GM19035 (cell line): Measurements from ENCODE around the gene CALN1.

Source experiments
- ATAC-seq: cut with Tn5 transposase; IDR thresholded peaks from one replicate; pipeline ENCODE4 v1.9.1; 2021; ENCODE audit not compliant: unreplicated experiment

Gene CALN1

DNA sequence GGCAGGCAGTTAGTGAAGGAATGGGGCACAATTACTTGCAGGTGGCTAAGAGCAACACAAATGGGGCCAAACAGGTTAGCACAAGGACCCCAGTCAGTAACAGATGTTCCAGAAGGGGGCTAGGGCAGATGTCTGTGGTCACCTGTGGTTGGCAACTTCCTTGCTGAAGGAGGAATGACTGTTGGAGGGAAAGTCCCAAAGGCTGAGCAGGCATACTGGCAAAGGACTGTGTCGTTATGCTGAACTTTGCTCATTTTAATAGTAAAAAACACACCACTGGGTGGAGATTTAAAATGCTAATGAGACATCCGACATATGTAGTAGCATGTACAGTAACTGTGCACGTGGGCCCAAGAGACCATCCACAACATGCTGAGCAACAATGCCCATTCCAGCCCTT lies 511.6 kb downstream of the CALN1 start:
- no peak for ATAC-seq

DNA sequence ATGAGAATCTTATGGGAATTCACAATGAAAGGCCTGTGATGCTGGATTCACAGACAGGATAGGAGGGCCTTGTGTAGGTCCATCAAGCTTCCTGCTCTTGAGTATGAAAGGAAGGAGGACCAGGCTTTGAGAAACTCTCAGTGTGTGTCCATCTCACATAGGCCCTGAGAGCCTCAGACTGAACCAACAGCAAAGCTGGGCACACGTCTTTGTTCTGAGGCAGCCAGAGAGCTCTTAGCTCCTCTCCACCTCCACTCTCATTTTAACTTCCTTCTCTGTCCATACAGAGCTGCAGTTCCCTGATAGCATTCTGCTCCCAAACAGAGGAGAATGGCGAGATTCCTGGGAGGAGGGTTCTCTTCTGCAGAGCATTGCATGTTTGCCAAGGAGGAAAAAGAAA lies 515.6 kb downstream of the CALN1 start:
- ATAC-seq = no peak

- ATAC-seq = no peak
Measured at GRCh38 chr7:71886046-71886445, 526.1 kb downstream of the CALN1 start.

DNA sequence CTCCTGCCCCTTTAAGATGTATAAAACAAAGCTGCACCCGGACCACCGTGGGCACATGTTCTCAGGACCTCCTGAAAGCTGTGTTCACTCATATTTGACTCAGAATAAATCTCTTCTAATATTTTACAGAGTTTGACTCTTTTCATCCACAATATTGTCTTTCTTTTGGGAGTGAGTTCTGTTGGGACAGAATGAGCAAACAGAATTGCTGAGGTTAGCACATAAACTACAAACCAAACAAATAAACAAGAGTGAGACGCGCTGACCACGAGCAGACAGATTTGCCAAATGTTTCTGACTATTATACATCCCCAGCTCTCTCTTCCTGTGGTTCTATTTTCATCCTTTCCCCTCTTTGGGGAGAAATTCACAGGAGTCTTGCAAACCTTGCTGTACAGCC lies 526.7 kb downstream of the CALN1 start:
- ATAC-seq = no peak

GRCh38 chr7:71883415-71883814 lies 528.7 kb downstream of the CALN1 start:
- no peak for ATAC-seq

DNA sequence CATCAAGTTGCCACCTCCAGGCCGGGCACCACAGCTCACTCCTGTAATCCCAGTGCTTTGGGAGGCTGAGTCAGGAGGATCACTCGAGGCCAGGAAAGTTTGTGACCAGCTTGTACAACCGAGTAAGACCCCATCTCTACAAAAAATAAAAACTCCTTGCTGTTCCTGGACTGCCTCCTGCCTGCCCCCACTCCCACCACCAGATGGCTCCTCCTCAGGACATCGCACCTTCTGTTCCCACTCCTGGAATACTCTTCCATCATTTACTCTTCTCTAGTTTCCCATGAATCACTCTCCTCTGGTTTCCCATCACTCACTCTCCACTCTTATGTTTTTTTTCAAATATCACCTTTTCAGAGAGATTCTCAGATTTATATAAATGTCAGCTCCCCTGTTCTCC lies 540.7 kb downstream of the CALN1 start:
- ATAC-seq = no peak

DNA sequence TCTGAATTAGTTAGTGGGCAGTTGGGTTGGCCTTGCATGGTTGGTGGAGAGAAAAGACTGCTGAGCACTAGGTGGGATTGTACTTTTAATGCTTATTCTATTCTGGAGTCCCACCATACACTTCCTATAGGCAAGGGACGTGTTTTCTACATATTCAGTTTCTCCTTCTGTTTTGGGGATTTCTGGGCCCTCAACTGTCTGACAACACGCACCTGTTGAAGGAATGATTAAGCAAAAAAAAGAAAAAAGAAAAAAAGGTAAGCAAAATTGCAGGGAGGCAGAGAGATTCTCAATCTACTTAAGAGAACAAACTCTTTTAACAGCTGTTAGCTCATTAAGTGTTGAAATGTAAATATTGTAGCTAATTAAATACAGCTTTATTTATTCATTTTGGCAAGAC lies 541.3 kb downstream of the CALN1 start:
- ATAC-seq = no peak

DNA sequence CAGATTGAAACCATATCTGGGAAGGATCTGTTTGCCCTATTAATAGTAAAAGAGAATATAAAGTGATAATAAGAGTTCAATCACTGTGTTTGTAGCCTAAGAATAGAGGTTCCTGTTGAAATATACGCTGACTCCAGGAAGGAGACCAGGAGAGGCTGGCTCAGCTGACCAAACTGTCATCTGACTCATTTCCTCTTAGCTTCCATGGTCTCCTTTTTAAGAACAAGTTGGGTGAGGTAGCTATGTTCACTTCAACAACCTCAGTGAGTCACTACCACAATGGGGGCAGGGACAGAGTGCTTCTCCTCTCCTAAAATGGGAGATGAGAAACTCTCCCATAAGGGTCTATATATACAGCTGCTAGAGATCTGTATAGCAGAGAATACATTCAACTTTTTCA lies 543.3 kb downstream of the CALN1 start:
- ATAC-seq = no peak

- no peak for ATAC-seq
Measured at GRCh38 chr7:71867626-71868025, 544.5 kb downstream of the CALN1 start.

GRCh38 chr7:71865172-71865571 lies 547.0 kb downstream of the CALN1 start:
- ATAC-seq = no peak

DNA sequence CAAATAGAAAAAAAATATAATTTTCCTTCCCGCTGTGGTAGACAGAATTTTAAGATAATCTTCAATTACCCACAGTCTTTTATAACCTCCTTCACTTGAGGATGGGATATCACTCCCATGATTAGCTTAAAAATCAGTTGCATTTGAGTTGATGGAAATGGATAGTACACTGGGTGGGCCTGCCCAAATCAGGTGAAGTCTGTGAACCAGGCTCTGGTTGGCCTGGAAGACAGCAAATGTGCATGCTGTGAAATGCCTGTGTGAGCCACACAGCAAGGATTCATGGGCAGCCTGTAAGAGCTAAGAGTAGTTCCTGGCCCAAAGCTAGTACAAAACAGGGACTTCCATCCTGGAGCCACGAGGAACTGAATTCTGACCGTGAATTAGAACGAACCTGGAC lies 548.0 kb downstream of the CALN1 start:
- ATAC-seq = no peak

- no peak for ATAC-seq
Measured at GRCh38 chr7:71860572-71860971, 551.6 kb downstream of the CALN1 start.

DNA sequence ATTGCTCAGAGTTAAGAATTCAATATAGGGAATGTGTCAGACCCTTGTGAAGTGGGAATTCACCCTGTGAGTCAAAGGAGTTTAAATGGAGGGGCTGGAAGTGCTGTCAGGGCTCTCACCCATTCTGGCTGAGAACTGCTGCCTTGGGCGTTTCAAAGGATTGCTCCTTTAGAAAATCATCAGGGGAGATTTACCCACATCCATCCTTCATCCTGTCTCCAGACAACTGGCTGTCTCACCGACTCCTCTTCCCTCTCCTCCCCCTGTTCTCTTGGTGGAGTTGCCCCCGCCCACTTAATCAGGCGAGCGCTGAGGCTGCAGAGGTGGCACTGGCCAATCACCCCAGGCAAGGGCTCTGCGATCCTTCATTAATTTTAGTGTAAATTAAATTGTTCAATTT lies 554.8 kb downstream of the CALN1 start:
- no peak for ATAC-seq

DNA sequence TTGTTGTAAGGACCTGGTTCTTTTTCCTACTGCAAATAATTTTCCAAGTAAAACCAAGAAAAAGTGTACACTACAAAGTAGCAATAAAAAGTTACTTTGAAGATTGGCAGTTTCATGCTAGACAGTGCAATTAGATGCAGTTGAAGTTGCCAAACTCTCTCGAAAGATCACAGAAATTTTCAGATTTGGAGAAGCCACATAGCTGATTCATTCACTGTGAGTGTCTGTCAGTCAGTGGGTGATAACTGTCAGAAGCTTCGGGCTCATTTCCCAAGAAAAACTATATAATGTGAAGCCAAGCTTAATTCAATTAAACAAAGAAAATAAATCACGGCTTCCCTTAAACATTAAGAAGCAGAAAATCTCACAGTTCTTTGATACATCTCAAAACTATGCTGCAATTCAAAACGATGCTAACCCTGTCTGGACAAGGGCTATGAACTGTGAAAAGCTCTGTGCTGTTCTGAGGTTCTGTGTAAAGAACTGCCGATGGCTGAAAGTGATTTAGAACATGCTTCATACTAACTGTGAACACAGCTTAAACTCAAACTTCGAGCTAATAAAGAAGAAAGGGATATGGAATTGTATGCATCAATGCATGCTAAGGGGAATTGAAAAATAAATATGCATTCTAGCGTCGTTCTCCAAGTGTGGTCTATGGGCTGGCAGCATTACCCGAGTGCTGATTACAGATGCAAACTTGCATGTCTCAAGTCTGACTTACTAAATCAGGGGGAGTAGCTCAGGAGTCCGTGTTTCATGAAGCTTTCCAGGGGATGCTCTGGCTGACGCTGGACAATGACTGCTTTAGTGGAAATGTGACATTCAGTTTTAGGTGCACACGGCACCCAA lies 557.4 kb downstream of the CALN1 start:
- ATAC-seq = no peak

DNA sequence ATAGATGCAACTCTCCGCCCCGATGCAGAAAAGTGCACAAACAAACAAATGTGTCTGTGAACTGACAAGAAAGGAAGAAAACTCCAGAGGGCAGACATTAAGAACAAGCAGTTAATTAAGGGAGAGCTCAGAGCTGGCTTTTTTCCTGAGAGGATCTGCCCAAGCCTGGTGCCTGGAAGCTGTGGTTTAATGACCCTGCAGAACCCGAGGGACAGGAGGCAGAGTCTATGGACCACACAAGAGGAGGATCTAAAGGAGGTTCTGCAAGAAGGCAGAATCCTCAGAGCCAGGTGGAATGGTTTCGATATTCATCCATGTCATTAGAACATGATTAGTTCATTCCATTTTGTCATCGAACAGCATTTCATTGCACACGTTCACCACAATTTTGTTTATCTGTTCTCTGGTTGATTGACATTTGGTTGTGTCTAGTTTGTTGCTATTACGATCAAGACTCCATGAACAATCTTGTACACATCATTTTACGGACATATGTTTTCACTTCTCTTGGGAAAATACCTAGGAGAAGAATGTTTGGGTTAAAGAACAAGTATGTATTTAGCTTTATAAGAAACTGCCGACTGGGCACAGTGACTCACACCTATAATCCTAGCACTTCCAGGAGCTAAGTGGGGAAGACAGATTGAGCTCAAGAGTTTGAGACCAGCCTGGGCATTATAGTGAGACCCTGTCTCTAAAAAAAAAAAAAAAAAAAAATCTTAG lies 560.2 kb downstream of the CALN1 start:
- no peak for ATAC-seq

GRCh38 chr7:71846160-71846559 lies 566.0 kb downstream of the CALN1 start:
- ATAC-seq = no peak

GRCh38 chr7:71843676-71844075 lies 568.5 kb downstream of the CALN1 start:
- no peak for ATAC-seq

DNA sequence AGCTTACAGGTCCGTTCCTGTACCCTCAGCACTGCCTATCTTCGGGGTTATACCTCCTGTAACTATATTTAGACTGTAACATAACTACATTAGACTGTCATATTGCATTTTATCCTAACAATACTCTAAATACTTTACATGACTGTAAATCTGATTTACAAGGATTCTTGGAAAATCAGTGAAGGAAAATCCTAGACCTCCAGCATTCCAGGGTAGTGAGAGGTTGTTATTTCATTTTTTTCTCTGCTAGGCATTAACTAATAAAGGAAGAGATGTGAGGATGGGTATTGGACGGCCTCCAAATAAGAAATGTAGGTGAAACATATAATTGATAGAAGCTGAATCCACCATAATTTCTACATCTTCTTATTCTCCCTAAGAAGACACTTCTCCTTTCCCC lies 569.4 kb downstream of the CALN1 start:
- no peak for ATAC-seq

GRCh38 chr7:71842381-71842780 lies 569.8 kb downstream of the CALN1 start:
- no peak for ATAC-seq

DNA sequence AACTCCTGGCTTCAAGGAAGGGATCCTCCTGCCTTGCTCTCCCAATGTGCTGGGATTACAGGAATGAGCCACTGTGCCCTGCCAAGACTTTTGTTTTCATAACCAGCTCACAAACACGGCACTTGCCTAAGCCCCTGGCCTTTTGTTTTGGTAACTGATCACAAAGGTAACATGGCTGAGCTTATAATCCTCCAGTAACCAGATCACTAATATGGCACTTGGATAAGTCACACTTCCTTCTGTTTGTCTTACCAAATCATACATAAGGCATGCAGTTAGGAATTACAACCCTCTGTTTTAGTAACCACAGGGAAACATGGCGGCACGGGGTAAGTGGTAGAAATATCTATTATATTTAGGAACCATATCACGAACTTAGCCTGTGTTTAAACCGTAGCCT lies 577.1 kb downstream of the CALN1 start:
- ATAC-seq = no peak

DNA sequence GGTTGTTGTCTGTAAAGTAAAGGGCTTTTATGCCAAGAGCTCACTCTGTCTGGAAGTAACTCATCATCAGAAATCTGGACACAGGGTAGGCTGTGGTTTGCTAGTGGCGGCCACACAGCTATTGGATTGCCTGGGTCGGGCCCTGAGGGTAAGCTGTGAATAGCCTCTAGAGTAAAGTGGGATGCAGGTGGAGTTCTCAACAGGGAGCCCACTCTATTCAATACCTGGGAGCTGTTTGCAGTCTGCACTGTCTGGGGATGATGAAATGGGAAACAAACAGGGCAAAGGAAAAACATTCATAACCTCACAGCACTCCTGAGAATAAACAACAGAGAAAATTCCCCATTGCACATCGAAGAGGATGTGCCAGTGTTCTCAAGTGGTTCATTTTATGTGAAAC lies 582.6 kb downstream of the CALN1 start:
- ATAC-seq = no peak

GRCh38 chr7:71828361-71828760 lies 583.8 kb downstream of the CALN1 start:
- no peak for ATAC-seq

GRCh38 chr7:71826141-71826540 lies 586.0 kb downstream of the CALN1 start:
- ATAC-seq = no peak
